Measurements from ENCODE around the gene CEMP1. TPM values are rescaled to one million over a fixed set of nuclear protein-coding genes. Genes with fewer than 3 reads are reported as not detected.
A peak's percentile ranks its signal among the peaks of the same experiment; 100 is the strongest.
"Not testable (repeated sequence)": the region's sequence is repeated elsewhere in the genome, so short reads cannot be mapped to it uniquely, and the experiment has no call there.

Gene CEMP1
- total RNA-seq: 1 to 10 TPM in 2 of 4 donors, under 1 TPM in 1, not detected in 1; 0.34 to 3.9 (median 3.5) TPM

- Histone ChIP-seq H3K36me3 (peaks cover 32% of the 10 kb centered on the region), H3K4me3 (peak within 1 kb of the TSS; percentile 55), H3K4me1 (peaks cover 18% of the 10 kb centered on the region), H3K27me3 (no peaks in the 10 kb centered on the region), H3K9me3 (no peaks in the 10 kb centered on the region), H3K27ac (peak within 1 kb of the TSS; percentile 92)
- 35% methylated on average over 4 of the region's 11 CpGs for WGBS
- DNase-seq (ENCODE audit: low spot score in 2 of 2): no peak
- no peak for TF ChIP-seq CTCF (IDR thresholded peaks at IDR 0.05)
- no peak for TF ChIP-seq POLR2AphosphoS5 (IDR thresholded peaks at IDR 0.05)
- TF ChIP-seq EP300 (IDR thresholded peaks at IDR 0.05): no peak
- no peak for TF ChIP-seq POLR2A (IDR thresholded peaks at IDR 0.05)
These were observed at the start of gene CEMP1 for GRCh38 chr16:2531371-2531695. TSS of gene CEMP1 (minus strand) at chr16:2531408. CDS start at chr16:2531073, 335 bp downstream.

GRCh38 chr16:2580818-2581217 is 49.6 kb upstream of the CEMP1 start:
- not testable (repeated sequence) for H3K9me3 ChIP-seq; H3K27ac ChIP-seq; H3K4me1 ChIP-seq; DNase-seq (ENCODE audit: low spot score in 2 of 2); H3K27me3 ChIP-seq; H3K4me3 ChIP-seq
- no CpG with 5 or more reads among the region's 21 CpGs for WGBS
- peaks cover 18% of the 10 kb centered on the region for H3K36me3 ChIP-seq

GRCh38 chr16:2580143-2580542 is 48.9 kb upstream of the CEMP1 start:
- not testable (repeated sequence) for H3K4me1 ChIP-seq; H3K9me3 ChIP-seq; DNase-seq (ENCODE audit: low spot score in 2 of 2); H3K27me3 ChIP-seq; H3K4me3 ChIP-seq; H3K27ac ChIP-seq
- peaks cover 11% of the 10 kb centered on the region for H3K36me3 ChIP-seq
- no CpG with 5 or more reads among the region's 11 CpGs for WGBS

GRCh38 chr16:2578905-2579304 is 47.7 kb upstream of the CEMP1 start:
- not testable (repeated sequence) for DNase-seq (ENCODE audit: low spot score in 2 of 2); H3K4me1 ChIP-seq; H3K9me3 ChIP-seq; H3K36me3 ChIP-seq; H3K4me3 ChIP-seq; H3K27me3 ChIP-seq; H3K27ac ChIP-seq
- no CpG with 5 or more reads among the region's 12 CpGs for WGBS

- not testable (repeated sequence) for H3K4me3 ChIP-seq; H3K27ac ChIP-seq; DNase-seq (ENCODE audit: low spot score in 2 of 2); H3K27me3 ChIP-seq; H3K9me3 ChIP-seq; H3K4me1 ChIP-seq; H3K36me3 ChIP-seq
- WGBS: no CpG with 5 or more reads among the region's 26 CpGs
These were observed 45.8 kb upstream of the CEMP1 start for GRCh38 chr16:2577044-2577443.

- WGBS: no CpG with 5 or more reads among the region's 21 CpGs
- not testable (repeated sequence) for DNase-seq (ENCODE audit: low spot score in 2 of 2); H3K4me3 ChIP-seq; H3K9me3 ChIP-seq; H3K27me3 ChIP-seq; H3K36me3 ChIP-seq; H3K27ac ChIP-seq; H3K4me1 ChIP-seq
These were observed 44.6 kb upstream of the CEMP1 start for GRCh38 chr16:2575839-2576238.

- H3K27ac ChIP-seq: not testable (repeated sequence)
- no CpG with 5 or more reads among the region's 6 CpGs for WGBS
These were observed 41.5 kb upstream of the CEMP1 start for GRCh38 chr16:2572704-2573103.

GRCh38 chr16:2568573-2568972 is 37.4 kb upstream of the CEMP1 start:
- H3K27ac ChIP-seq; H3K4me3 ChIP-seq; H3K9me3 ChIP-seq; DNase-seq (ENCODE audit: low spot score in 2 of 2); H3K4me1 ChIP-seq; H3K27me3 ChIP-seq; H3K36me3 ChIP-seq: not testable (repeated sequence)
- WGBS: no CpG with 5 or more reads among the region's 11 CpGs

More at GRCh38 chr16:2572704-2573103, 41.5 kb upstream of the CEMP1 start:
- not testable (repeated sequence) for H3K9me3 ChIP-seq; H3K36me3 ChIP-seq; DNase-seq (ENCODE audit: low spot score in 2 of 2); H3K27me3 ChIP-seq; H3K4me3 ChIP-seq; H3K4me1 ChIP-seq

- H3K27me3 ChIP-seq; H3K4me1 ChIP-seq; H3K27ac ChIP-seq; H3K36me3 ChIP-seq; H3K9me3 ChIP-seq; H3K4me3 ChIP-seq; DNase-seq (ENCODE audit: low spot score in 2 of 2): not testable (repeated sequence)
- no CpG with 5 or more reads among the region's 6 CpGs for WGBS
These were observed 36.3 kb upstream of the CEMP1 start for GRCh38 chr16:2567506-2567905.

GRCh38 chr16:2560798-2561133 is 29.6 kb upstream of the CEMP1 start:
- no CpG with 5 or more reads among the region's 4 CpGs for WGBS
- H3K36me3 ChIP-seq, H3K9me3 ChIP-seq, H3K4me3 ChIP-seq, H3K4me1 ChIP-seq, H3K27me3 ChIP-seq, H3K27ac ChIP-seq: not testable (repeated sequence)
- peak in 1 of 2 donors; percentile 56 for TF ChIP-seq CTCF (IDR thresholded peaks at IDR 0.05)
- peak in 1 of 2 donors; percentile 81 for DNase-seq (ENCODE audit: low spot score in 2 of 2)

- H3K27ac ChIP-seq; H3K36me3 ChIP-seq; DNase-seq (ENCODE audit: low spot score in 2 of 2); H3K4me3 ChIP-seq; H3K4me1 ChIP-seq; H3K27me3 ChIP-seq; H3K9me3 ChIP-seq: not testable (repeated sequence)
- WGBS: 59% methylated on average over 6 of the region's 17 CpGs
These were observed 29.1 kb upstream of the CEMP1 start for GRCh38 chr16:2560131-2560797.

- no CpG with 5 or more reads among the region's 15 CpGs for WGBS
- H3K36me3 ChIP-seq, H3K27me3 ChIP-seq, H3K4me3 ChIP-seq, H3K27ac ChIP-seq, H3K9me3 ChIP-seq, H3K4me1 ChIP-seq: not testable (repeated sequence)
- peak in 1 of 2 donors; percentile 73 for DNase-seq (ENCODE audit: low spot score in 2 of 2)
These were observed 25.9 kb upstream of the CEMP1 start for GRCh38 chr16:2557150-2557549.

All from suprapubic skin (tissue), 4 donors.